ENCODE measurements around the gene ANO1. TPM values are rescaled to one million over a fixed set of nuclear protein-coding genes. Genes with fewer than 3 reads are reported as not detected.

Gene ANO1
- total RNA-seq, 1 experiment from 2014 or later, result 41.7 TPM

- H4K20me1 ChIP-seq (ENCODE audit: insufficient read depth), result no peaks in the 10 kb centered on the region
- H3K4me1 ChIP-seq (ENCODE audit: control insufficient read depth in 1 of 2, insufficient read depth in 2 of 2, low read length in 2 of 2), result peaks cover 8 to 16% of the 10 kb centered on the region in 2 experiments
- BruUV-seq (replicated peaks), result no TSS peak
- POLR2A ChIA-PET, result no interaction called here
- H3K4me2 ChIP-seq (ENCODE audit: low read length), result no peak overlapping the region
- H3K79me2 ChIP-seq (ENCODE audit: insufficient read depth, low read length), result no peaks in the 10 kb centered on the region
- RAD21 ChIA-PET (ENCODE audit: low non-redundant PET in 1 of 2, low total read pairs in 2 of 2, uncharacterized antibody in 2 of 2, unreplicated experiment in 2 of 2), result no interaction called here
- CTCF ChIA-PET, result no interaction called here
- H2AFZ ChIP-seq (ENCODE audit: low read depth, low read length, poor library complexity, severe bottlenecking), result no peak overlapping the region
- no peak overlapping the region for H3K27ac ChIP-seq (ENCODE audit: low read depth, low read length)
- H3K27me3 ChIP-seq (ENCODE audit: insufficient read depth, low read length), result no peaks in the 10 kb centered on the region
- ATAC-seq (no peak), DNase-seq (ENCODE audit: low read depth, low spot score) (no peak)
- no peaks in the 10 kb centered on the region for H3K36me3 ChIP-seq (ENCODE audit: control insufficient read depth in 1 of 2, insufficient read depth in 2 of 2, low read length in 2 of 2)
- intact Hi-C loops (cut with micrococcal nuclease), result no loop called here
- no peak for TF ChIP-seq ZFX (IDR thresholded peaks at IDR 0.05)
- TF ChIP-seq TCF7L2 (IDR thresholded peaks at IDR 0.05; ENCODE audit: borderline replicate concordance, extremely low read depth, insufficient read depth, insufficient read length), result no peak
- no peak for TF ChIP-seq EZH2 (IDR thresholded peaks at IDR 0.05)
- no peak for TF ChIP-seq EZH2phosphoT487 (IDR thresholded peaks at IDR 0.05; ENCODE audit: borderline replicate concordance)
- TF ChIP-seq CEBPB (IDR thresholded peaks at IDR 0.05; ENCODE audit: low read depth), result no peak
- no peak for TF ChIP-seq ELF1 (IDR thresholded peaks at IDR 0.05; ENCODE audit: borderline replicate concordance, low read depth)
- TF ChIP-seq ATF3 (IDR thresholded peaks at IDR 0.05), result no peak
- TF ChIP-seq SRF (IDR thresholded peaks at IDR 0.05; ENCODE audit: low read depth), result no peak
- TF ChIP-seq FOSL1 (IDR thresholded peaks at IDR 0.05; ENCODE audit: low read depth), result no peak
- TF ChIP-seq SIN3A (IDR thresholded peaks at IDR 0.05; ENCODE audit: low read depth), result no peak
- no peak for TF ChIP-seq ZBTB33 (IDR thresholded peaks at IDR 0.05; ENCODE audit: extremely low read depth, insufficient replicate concordance, low read length)
- no peak for TF ChIP-seq JUND (IDR thresholded peaks at IDR 0.05)
- no peak for TF ChIP-seq RAD21 (IDR thresholded peaks at IDR 0.05; ENCODE audit: low read depth)
- no peak for TF ChIP-seq YY1 (IDR thresholded peaks at IDR 0.05; ENCODE audit: extremely low read depth, insufficient replicate concordance, low read depth, low read length)
- TF ChIP-seq EGR1 (IDR thresholded peaks at IDR 0.05; ENCODE audit: low read depth), result no peak
- no peak for TF ChIP-seq SP1 (IDR thresholded peaks at IDR 0.05; ENCODE audit: low read depth)
- TF ChIP-seq, protein P1, sequence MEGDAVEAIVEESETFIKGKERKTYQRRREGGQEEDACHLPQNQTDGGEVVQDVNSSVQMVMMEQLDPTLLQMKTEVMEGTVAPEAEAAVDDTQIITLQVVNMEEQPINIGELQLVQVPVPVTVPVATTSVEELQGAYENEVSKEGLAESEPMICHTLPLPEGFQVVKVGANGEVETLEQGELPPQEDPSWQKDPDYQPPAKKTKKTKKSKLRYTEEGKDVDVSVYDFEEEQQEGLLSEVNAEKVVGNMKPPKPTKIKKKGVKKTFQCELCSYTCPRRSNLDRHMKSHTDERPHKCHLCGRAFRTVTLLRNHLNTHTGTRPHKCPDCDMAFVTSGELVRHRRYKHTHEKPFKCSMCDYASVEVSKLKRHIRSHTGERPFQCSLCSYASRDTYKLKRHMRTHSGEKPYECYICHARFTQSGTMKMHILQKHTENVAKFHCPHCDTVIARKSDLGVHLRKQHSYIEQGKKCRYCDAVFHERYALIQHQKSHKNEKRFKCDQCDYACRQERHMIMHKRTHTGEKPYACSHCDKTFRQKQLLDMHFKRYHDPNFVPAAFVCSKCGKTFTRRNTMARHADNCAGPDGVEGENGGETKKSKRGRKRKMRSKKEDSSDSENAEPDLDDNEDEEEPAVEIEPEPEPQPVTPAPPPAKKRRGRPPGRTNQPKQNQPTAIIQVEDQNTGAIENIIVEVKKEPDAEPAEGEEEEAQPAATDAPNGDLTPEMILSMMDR (IDR thresholded peaks at IDR 0.05 in 2 of 3, conservative IDR thresholded peaks at IDR 0.05 in 1 of 3; ENCODE audit: borderline replicate concordance in 1 of 3, insufficient read depth in 1 of 3, low read depth in 2 of 3, low read length in 2 of 3), result no peak
- TF ChIP-seq CBX3 (IDR thresholded peaks at IDR 0.05; ENCODE audit: low read depth), result no peak
- TF ChIP-seq POLR2A (IDR thresholded peaks at IDR 0.05; ENCODE audit: borderline replicate concordance, extremely low read depth, insufficient read depth, insufficient read length), result no peak
- no peaks in the 10 kb centered on the region for H3K9me3 ChIP-seq (ENCODE audit: control insufficient read depth in 1 of 2, insufficient read depth in 1 of 2, low read depth in 1 of 2, low read length in 2 of 2)
- H3K4me3 ChIP-seq (replicated peaks in 1 of 2; ENCODE audit: low read depth in 1 of 2, low read length in 2 of 2), result no peak overlapping the region
- no peaks in the 10 kb centered on the region for H3K9me2 ChIP-seq (ENCODE audit: insufficient read depth)
- H3K9ac ChIP-seq (ENCODE audit: low read length), result no peak overlapping the region
Observed at GRCh38 chr11:70135142-70135541, 57.0 kb downstream of the ANO1 start.

Data from HCT116 (cell line).